HCT116 (cell line): ENCODE results near the gene TMSB4X. TPM values are rescaled to one million over a fixed set of nuclear protein-coding genes. Genes with fewer than 3 reads are reported as not detected.

Experiments
- ATAC-seq: fragments of 200-7000 bp; cut with Tn5 transposase; 2 replicates; pipeline ENCODE4 v1.9.1; 2020; ENCODE audit warnings: mild to moderate bottlenecking, moderate library complexity
- BruUV-seq: library from RNA; stranded (reverse); fragments of 400-500 nt; replicated peaks from 2 replicates; lab custom pipeline; 2021; lab: Mats Ljungman, UMichigan
- CTCF ChIA-PET: fragments of 300-600 bp; sonication (Branson Sonifier 250); formaldehyde crosslinking; loops from one replicate; lab custom pipeline; 2021; ENCODE audit warnings: antibody characterized with exemption; lab: Charles Lee
- POLR2A ChIA-PET: fragments of 300-600, 350-600 bp; sonication (Branson Sonifier 250); formaldehyde crosslinking; loops from one replicate; lab custom pipeline; 2021; ENCODE audit warnings: antibody characterized with exemption; lab: Charles Lee
- RAD21 ChIA-PET, 2 experiments: fragments of 300-600 bp; sonication (Branson Sonifier 250); formaldehyde crosslinking; loops; one replicate each; lab custom pipeline; 2023; ENCODE audit warnings: low total read pairs in 2 of 2; ENCODE audit not compliant: uncharacterized antibody in 2 of 2, unreplicated experiment in 2 of 2, low non-redundant PET in 1 of 2; lab: Charles Lee
- DNase-seq: peaks from one replicate; pipeline ENCODE4 v3.0.0-alpha.2; 2010; ENCODE audit warnings: low read depth, low spot score
- H2AFZ ChIP-seq: fragments of 200-600 bp; shearing (Covaris generic), sonication (generic); 2 replicates; pipeline ENCODE4 v1.6.1; 2017; ENCODE audit warnings: low read depth, mixed run types, mixed read lengths, antibody characterized with exemption, low read length; ENCODE audit not compliant: poor library complexity, severe bottlenecking
- H3K27ac ChIP-seq: 2 replicates; pipeline ENCODE4 v1.5.1; 2012; ENCODE audit warnings: low read depth, low read length
- H3K27me3 ChIP-seq: fragments of 200-600 bp; sonication (generic); 2 replicates; pipeline ENCODE4 v1.6.1; 2016; ENCODE audit warnings: mixed run types, low read length, mixed read lengths; ENCODE audit not compliant: insufficient read depth
- H3K36me3 ChIP-seq, 2 experiments: fragments of 200-500 bp in 1 of 2; fragments of 200-600 bp in 1 of 2; sonication (Bioruptor generic) in 1 of 2; sonication (generic) in 1 of 2; 2 replicates each; pipeline versions ENCODE4 v1.5.1 to v1.6.1; 2014 to 2016; ENCODE audit warnings: low read length in 2 of 2, inconsistent platforms in 1 of 2, mixed read lengths in 1 of 2, mixed run types in 1 of 2; ENCODE audit not compliant: insufficient read depth in 2 of 2, control insufficient read depth in 1 of 2
- H3K4me1 ChIP-seq, 2 experiments: fragments of 200-600 bp in 1 of 2; sonication (generic) in 1 of 2; 2 replicates each; pipeline versions ENCODE4 v1.5.1 to v1.6.1; 2012 to 2017; ENCODE audit warnings: low read length in 2 of 2, inconsistent platforms in 1 of 2, mild to moderate bottlenecking in 1 of 2, mixed read lengths in 1 of 2, mixed run types in 1 of 2, moderate library complexity in 1 of 2; ENCODE audit not compliant: insufficient read depth in 2 of 2, control insufficient read depth in 1 of 2
- H3K4me2 ChIP-seq: fragments of 200-600 bp; sonication (generic); 2 replicates; pipeline ENCODE4 v1.6.1; 2017; ENCODE audit warnings: mixed run types, low read length, mixed read lengths
- H3K4me3 ChIP-seq, 2 experiments: fragments of 200-600 bp in 1 of 2; sonication (generic) in 1 of 2; replicated peaks in 1 of 2; 2 replicates each; pipeline ENCODE4 v1.5.1; 2011 to 2016; ENCODE audit warnings: low read length in 2 of 2, control low read depth in 1 of 2, low read depth in 1 of 2, mild to moderate bottlenecking in 1 of 2, mixed read lengths in 1 of 2, mixed run types in 1 of 2
- H3K79me2 ChIP-seq: fragments of 200-600 bp; sonication (generic); 2 replicates; pipeline ENCODE4 v1.6.1; 2017; ENCODE audit warnings: mild to moderate bottlenecking, mixed run types, low read length, moderate library complexity, mixed read lengths; ENCODE audit not compliant: insufficient read depth
- H3K9ac ChIP-seq: fragments of 200-600 bp; sonication (generic); 2 replicates; pipeline ENCODE4 v1.6.1; 2016; ENCODE audit warnings: low read length, mixed read lengths
- H3K9me2 ChIP-seq: fragments of 200-600 bp; sonication (generic), shearing (Covaris generic); 2 replicates; pipeline ENCODE4 v1.6.1; 2017; ENCODE audit warnings: mixed run types, mild to moderate bottlenecking, moderate library complexity; ENCODE audit not compliant: insufficient read depth
- H3K9me3 ChIP-seq, 2 experiments: fragments of 200-500 bp in 1 of 2; fragments of 200-600 bp in 1 of 2; sonication (Bioruptor generic) in 1 of 2; sonication (generic) in 1 of 2; 2 replicates each; pipeline ENCODE4 v1.6.1; 2014 to 2017; ENCODE audit warnings: low read length in 2 of 2, mixed read lengths in 2 of 2, inconsistent platforms in 1 of 2, low read depth in 1 of 2, mild to moderate bottlenecking in 1 of 2, mixed run types in 1 of 2, moderate library complexity in 1 of 2; ENCODE audit not compliant: control insufficient read depth in 1 of 2, insufficient read depth in 1 of 2
- H4K20me1 ChIP-seq: fragments of 200-600 bp; sonication (generic), shearing (Covaris generic); 2 replicates; pipeline ENCODE4 v1.6.1; 2017; ENCODE audit warnings: mixed run types, mild to moderate bottlenecking, moderate library complexity; ENCODE audit not compliant: insufficient read depth
- CTCF ChIP-seq, 3 experiments: fragments of 200-600 bp in 1 of 3; sonication (generic) in 1 of 3; IDR thresholded peaks in 2 of 3; conservative IDR thresholded peaks in 1 of 3; 2 replicates each; pipeline ENCODE4 v1.5.1; 2012 to 2017; ENCODE audit warnings: low read depth in 2 of 3, low read length in 2 of 3, antibody characterized with exemption in 1 of 3, borderline replicate concordance in 1 of 3, control low read depth in 1 of 3, mild to moderate bottlenecking in 1 of 3, mixed read lengths in 1 of 3, mixed run types in 1 of 3, moderate library complexity in 1 of 3; ENCODE audit not compliant: insufficient read depth in 1 of 3
- EGR1 ChIP-seq: IDR thresholded peaks from 2 replicates; pipeline ENCODE4 v1.6.1; 2012; ENCODE audit warnings: low read depth
- ELF1 ChIP-seq: IDR thresholded peaks from 2 replicates; pipeline ENCODE4 v1.6.1; 2012; ENCODE audit warnings: low read depth, borderline replicate concordance
- EZH2 ChIP-seq: fragments of 200-600 bp; sonication (generic); IDR thresholded peaks from 2 replicates; pipeline ENCODE4 v1.6.1; 2017; ENCODE audit warnings: antibody characterized with exemption, mixed run types
- JUND ChIP-seq: IDR thresholded peaks from 2 replicates; pipeline ENCODE4 v1.6.1; 2012
- MAX ChIP-seq: IDR thresholded peaks from 2 replicates; pipeline ENCODE4 v1.6.1; 2012
- POLR2A ChIP-seq: IDR thresholded peaks from 2 replicates; pipeline ENCODE4 v1.7.0; 2011; ENCODE audit warnings: borderline replicate concordance; ENCODE audit not compliant: insufficient read depth, insufficient read length; ENCODE audit errors: extremely low read depth
- POLR2AphosphoS5 ChIP-seq: IDR thresholded peaks from 2 replicates; pipeline ENCODE4 v1.6.1; 2011; ENCODE audit warnings: mild to moderate bottlenecking, low read depth, low read length, moderate library complexity
- RAD21 ChIP-seq: IDR thresholded peaks from 2 replicates; pipeline ENCODE4 v1.6.1; 2012; ENCODE audit warnings: low read depth, mild to moderate bottlenecking
- REST ChIP-seq: IDR thresholded peaks from 2 replicates; pipeline ENCODE4 v1.6.1; 2012; ENCODE audit warnings: low read depth
- SP1 ChIP-seq: IDR thresholded peaks from 2 replicates; pipeline ENCODE4 v1.6.1; 2012; ENCODE audit warnings: low read depth
- YY1 ChIP-seq: IDR thresholded peaks from 2 replicates; pipeline ENCODE4 v1.6.1; 2011; ENCODE audit warnings: low read length, low read depth, moderate library complexity, mild to moderate bottlenecking; ENCODE audit not compliant: insufficient replicate concordance; ENCODE audit errors: extremely low read depth
- intact Hi-C: fragments of 100-400 bp; cut with micrococcal nuclease; formaldehyde crosslinking; loops from 2 replicates; pipeline ENCODE4 v1.10.0; 2022
- total RNA-seq: library from RNA; stranded (reverse); gene quantifications from one replicate; pipeline ENCODE4 v1.2.1, GENCODE V29; 2021; ENCODE audit not compliant: unreplicated experiment
- TF ChIP-seq, protein P1 (sequence below): IDR thresholded peaks from 2 replicates; pipeline ENCODE4 v1.6.1; 2011; ENCODE audit warnings: mild to moderate bottlenecking, low read length, moderate library complexity; ENCODE audit not compliant: insufficient replicate concordance; ENCODE audit errors: extremely low read depth

TMSB4X gene
- total RNA-seq, 1 experiment from 2014 or later = 407 TPM

GRCh38 chrX:12930150-12930549 is 44.8 kb upstream of the TMSB4X start:
- ATAC-seq = no peak
- ChIA-PET POLR2A (no interaction called here), CTCF (no interaction called here), RAD21 (no interaction called here)
- H3K4me1 ChIP-seq = no peaks in the 10 kb centered on the region
- intact Hi-C loops = no loop called here
- H3K9me2 ChIP-seq = no peaks in the 10 kb centered on the region
- no peak for DNase-seq
- no peaks in the 10 kb centered on the region for H4K20me1 ChIP-seq
- no peak overlapping the region for H2AFZ ChIP-seq
- TF ChIP-seq MAX (no peak), EZH2 (no peak), JUND (no peak), ELF1 (no peak), EGR1 (no peak), SP1 (no peak), RAD21 (no peak), POLR2AphosphoS5 (no peak), REST (no peak), YY1 (no peak), POLR2A (no peak), CTCF (IDR thresholded peaks at IDR 0.05 in 2 of 3, conservative IDR thresholded peaks at IDR 0.05 in 1 of 3; ENCODE audit: borderline replicate concordance in 1 of 3, insufficient read depth in 1 of 3, low read depth in 2 of 3, low read length in 2 of 3) (no peak)
- TF ChIP-seq, protein P1, sequence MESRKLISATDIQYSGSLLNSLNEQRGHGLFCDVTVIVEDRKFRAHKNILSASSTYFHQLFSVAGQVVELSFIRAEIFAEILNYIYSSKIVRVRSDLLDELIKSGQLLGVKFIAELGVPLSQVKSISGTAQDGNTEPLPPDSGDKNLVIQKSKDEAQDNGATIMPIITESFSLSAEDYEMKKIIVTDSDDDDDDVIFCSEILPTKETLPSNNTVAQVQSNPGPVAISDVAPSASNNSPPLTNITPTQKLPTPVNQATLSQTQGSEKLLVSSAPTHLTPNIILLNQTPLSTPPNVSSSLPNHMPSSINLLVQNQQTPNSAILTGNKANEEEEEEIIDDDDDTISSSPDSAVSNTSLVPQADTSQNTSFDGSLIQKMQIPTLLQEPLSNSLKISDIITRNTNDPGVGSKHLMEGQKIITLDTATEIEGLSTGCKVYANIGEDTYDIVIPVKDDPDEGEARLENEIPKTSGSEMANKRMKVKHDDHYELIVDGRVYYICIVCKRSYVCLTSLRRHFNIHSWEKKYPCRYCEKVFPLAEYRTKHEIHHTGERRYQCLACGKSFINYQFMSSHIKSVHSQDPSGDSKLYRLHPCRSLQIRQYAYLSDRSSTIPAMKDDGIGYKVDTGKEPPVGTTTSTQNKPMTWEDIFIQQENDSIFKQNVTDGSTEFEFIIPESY = no peak
- no peak overlapping the region for H3K9ac ChIP-seq
- H3K9me3 ChIP-seq = no peaks in the 10 kb centered on the region
- BruUV-seq = no TSS peak
- no peaks in the 10 kb centered on the region for H3K36me3 ChIP-seq
- no peak overlapping the region for H3K4me3 ChIP-seq
- no peak overlapping the region for H3K27ac ChIP-seq
- no peaks in the 10 kb centered on the region for H3K27me3 ChIP-seq
- no peak overlapping the region for H3K4me2 ChIP-seq
- H3K79me2 ChIP-seq = no peaks in the 10 kb centered on the region
